Endothelial cell of umbilical vein (primary cell): ENCODE data around the gene MPDU1. TPM values are rescaled to one million over a fixed set of nuclear protein-coding genes. Genes with fewer than 3 reads are reported as not detected.

Experiments
- BruUV-seq: library from RNA; stranded (reverse); fragments of 400-500 nt; replicated peaks from 2 replicates; lab custom pipeline; 2021; lab: Mats Ljungman, UMichigan
- CTCF ChIA-PET: fragments of 300-600, 350-600 bp; sonication (Branson Sonifier 250); formaldehyde crosslinking; loops from one replicate; lab custom pipeline; 2021; ENCODE audit warnings: antibody characterized with exemption, inconsistent platforms; lab: Charles Lee
- POLR2A ChIA-PET: fragments of 300-600, 350-600 bp; sonication (Branson Sonifier 250); formaldehyde crosslinking; loops from one replicate; lab custom pipeline; 2021; ENCODE audit warnings: antibody characterized with exemption, inconsistent platforms; lab: Charles Lee
- DNase-seq: peaks from one replicate; pipeline ENCODE4 v3.0.0-alpha.2; 2011; ENCODE audit warnings: low read depth, low spot score
- FAIRE-seq: peaks from 2 replicates; lab custom pipeline; 2011; peaks lifted over from hg19 to GRCh38; lab: Jason Lieb, UNC
- H2AFZ ChIP-seq: 2 replicates; pipeline ENCODE4 v1.6.0; 2012; ENCODE audit warnings: low read depth, low read length, control low read depth, inconsistent platforms
- H3K27ac ChIP-seq: 2 replicates; pipeline ENCODE4 v1.5.1; 2011; ENCODE audit warnings: low read depth, mild to moderate bottlenecking, control low read depth, low read length, moderate library complexity; ENCODE audit not compliant: insufficient read depth
- H3K27me3 ChIP-seq, 2 experiments: 2 replicates each; pipeline versions ENCODE4 v1.6.0 to v1.6.1; 2011; ENCODE audit warnings: low read length in 2 of 2, mixed read lengths in 1 of 2; ENCODE audit not compliant: control insufficient read depth in 2 of 2, insufficient read depth in 2 of 2
- H3K36me3 ChIP-seq, 2 experiments: 2 replicates in 1 of 2; 3 replicates in 1 of 2; pipeline ENCODE4 v1.5.1; 2011; ENCODE audit warnings: low read length in 2 of 2, mild to moderate bottlenecking in 1 of 2, moderate library complexity in 1 of 2; ENCODE audit not compliant: control insufficient read depth in 2 of 2, insufficient read depth in 2 of 2; ENCODE audit errors: extremely low read depth in 1 of 2
- H3K4me1 ChIP-seq: 3 replicates; pipeline ENCODE4 v1.5.1; 2011; ENCODE audit warnings: mild to moderate bottlenecking, low read length; ENCODE audit not compliant: control insufficient read depth, insufficient read depth; ENCODE audit errors: extremely low read depth
- H3K4me2 ChIP-seq: 2 replicates; pipeline ENCODE4 v1.6.1; 2011; ENCODE audit warnings: low read length, control low read depth, mixed read lengths; ENCODE audit not compliant: insufficient read depth
- H3K4me3 ChIP-seq, 3 experiments: fragments of 200-600 bp in 1 of 3; sonication (generic), shearing (Covaris generic) in 1 of 3; replicated peaks in 1 of 3; 2 replicates each; pipeline ENCODE4 v1.5.1; 2011 to 2016; ENCODE audit warnings: control low read depth in 3 of 3, low read length in 3 of 3, mild to moderate bottlenecking in 2 of 3, inconsistent platforms in 1 of 3, low read depth in 1 of 3, moderate library complexity in 1 of 3; ENCODE audit not compliant: insufficient read depth in 1 of 3
- H3K79me2 ChIP-seq: 2 replicates; pipeline ENCODE4 v1.6.0; 2012; ENCODE audit warnings: low read length, inconsistent platforms; ENCODE audit not compliant: control insufficient read depth, insufficient read depth
- H3K9ac ChIP-seq: replicated peaks from 2 replicates; pipeline ENCODE3; 2011; ENCODE audit warnings: low read length, control low read depth; ENCODE audit not compliant: insufficient read depth; ENCODE audit errors: extremely low read depth
- H3K9me1 ChIP-seq: replicated peaks from 3 replicates; pipeline ENCODE4 v1.6.0; 2011; ENCODE audit warnings: mild to moderate bottlenecking, low read length; ENCODE audit not compliant: control insufficient read depth, insufficient read depth; ENCODE audit errors: extremely low read depth
- H3K9me3 ChIP-seq: replicated peaks from 2 replicates; pipeline ENCODE4 v1.5.1; 2012; ENCODE audit warnings: low read length, inconsistent platforms; ENCODE audit not compliant: control insufficient read depth, insufficient read depth
- H4K20me1 ChIP-seq: replicated peaks from 2 replicates; pipeline ENCODE3; 2011; ENCODE audit warnings: mild to moderate bottlenecking, low read length; ENCODE audit not compliant: control insufficient read depth, insufficient read depth; ENCODE audit errors: extremely low read depth
- CTCF ChIP-seq, 2 donors: IDR thresholded peaks; 1 replicate in 1 of 2; 2 replicates in 1 of 2; pipeline ENCODE4 v1.5.1; 2011; ENCODE audit warnings: low read length in 2 of 2, mild to moderate bottlenecking in 2 of 2, moderate library complexity in 2 of 2, control low read depth in 1 of 2, inconsistent platforms in 1 of 2, low read depth in 1 of 2; ENCODE audit not compliant: insufficient read depth in 1 of 2; ENCODE audit errors: extremely low read depth in 1 of 2
- EZH2 ChIP-seq: IDR thresholded peaks from 2 replicates; pipeline ENCODE4 v1.6.1; 2012; ENCODE audit warnings: borderline replicate concordance, low read depth, mild to moderate bottlenecking, moderate library complexity, low read length, inconsistent platforms; ENCODE audit not compliant: severe bottlenecking
- GATA2 ChIP-seq: IDR thresholded peaks from 2 replicates; pipeline ENCODE4 v1.7.0; 2011; ENCODE audit warnings: low read depth, mild to moderate bottlenecking, moderate library complexity, mixed read lengths, low read length; ENCODE audit not compliant: insufficient read length, insufficient read depth
- JUN ChIP-seq: IDR thresholded peaks from 2 replicates; pipeline ENCODE4 v1.6.1; 2011; ENCODE audit warnings: borderline replicate concordance, low read depth; ENCODE audit not compliant: insufficient read length, insufficient read depth
- MYC ChIP-seq: IDR thresholded peaks from one replicate; pipeline ENCODE4 v1.6.1; 2011; ENCODE audit warnings: mild to moderate bottlenecking, low read depth, low read length
- POLR2A ChIP-seq: IDR thresholded peaks from 2 replicates; pipeline ENCODE4 v1.6.1; 2012; ENCODE audit warnings: low read depth, mild to moderate bottlenecking, control low read depth, low read length
- POLR2AphosphoS5 ChIP-seq: IDR thresholded peaks from 2 replicates; pipeline ENCODE4 v1.6.1; 2012; ENCODE audit warnings: low read depth, mild to moderate bottlenecking, control low read depth, low read length, moderate library complexity; ENCODE audit not compliant: insufficient read depth
- dilution Hi-C: fragments of 300-500 bp; cut with MboI; formaldehyde crosslinking; loops from one replicate; pipeline ENCODE4 v1.15.0; 2019; ENCODE audit warnings: low sequenced_read_pairs; ENCODE audit not compliant: extremely low pct_ligation_motif_present
- intact Hi-C: fragments of 100-400 bp; cut with micrococcal nuclease; formaldehyde crosslinking; loops from one replicate; pipeline ENCODE4 v1.10.0; 2022
- polyA plus RNA-seq, 4 experiments: library from polyadenylated mRNA; depleted of rRNA in 3 of 4; stranded (reverse) in 3 of 4; unstranded in 1 of 4; fragments of >200 nt; gene quantifications; 2 replicates each; pipeline versions ENCODE4 v1.2.1 to v1.2.3, GENCODE V29; 2011 to 2012; ENCODE audit warnings: missing spikeins in 1 of 4
- total RNA-seq: library from RNA; stranded (reverse); gene quantifications from 2 replicates; pipeline ENCODE4 v1.2.3, GENCODE V29; 2021
- TF ChIP-seq, protein P1 (sequence below): IDR thresholded peaks from 2 replicates; pipeline ENCODE4 v1.6.1; 2011; ENCODE audit not compliant: insufficient read depth, insufficient read length

The MPDU1 gene
- total and polyA plus RNA-seq, 2 donors (not counting 3 experiments of a cell fraction or from before 2014, with no cell fraction given) = 78.0 to 368 TPM

GRCh38 chr17:7575481-7575883 lies 8.2 kb upstream of the MPDU1 start:
- ChIA-PET CTCF (interaction anchor here (1.0 to 6.2 kb wide), 3 partner anchors 12 to 15 kb away, joined by 3 to 40 read pairs (median 3); partner anchors contain the start of gene SOX15), POLR2A (interaction anchor here (1.0 kb wide), 1 partner anchor 12 kb away, joined by 3 read pairs; no protein-coding TSS in a partner anchor)
- FAIRE-seq = peak; percentile 73
- Histone ChIP-seq H3K9me3 (no peaks in the 10 kb centered on the region), H3K4me3 (peak overlapping the region in 1 of 3 experiments; percentile 86), H3K9ac (peak overlapping the region; percentile 98), H3K4me2 (peak overlapping the region; percentile 92), H3K4me1 (peaks cover 61% of the 10 kb centered on the region), H4K20me1 (peaks cover 9% of the 10 kb centered on the region), H3K27me3 (no peaks in the 10 kb centered on the region), H3K9me1 (no peaks in the 10 kb centered on the region), H3K36me3 (peaks cover 34 to 52% of the 10 kb centered on the region in 2 experiments), H3K27ac (no peak overlapping the region), H2AFZ (no peak overlapping the region), H3K79me2 (peaks cover 54% of the 10 kb centered on the region)
- BruUV-seq = no TSS peak
- TF ChIP-seq JUN (no peak), POLR2A (no peak), EZH2 (no peak), POLR2AphosphoS5 (no peak), CTCF (IDR thresholded peaks at IDR 0.05; ENCODE audit: extremely low read depth in 1 of 2, insufficient read depth in 1 of 2, low read depth in 1 of 2, low read length in 2 of 2) (no peak), MYC (no peak), GATA2 (no peak)
- TF ChIP-seq, protein P1, sequence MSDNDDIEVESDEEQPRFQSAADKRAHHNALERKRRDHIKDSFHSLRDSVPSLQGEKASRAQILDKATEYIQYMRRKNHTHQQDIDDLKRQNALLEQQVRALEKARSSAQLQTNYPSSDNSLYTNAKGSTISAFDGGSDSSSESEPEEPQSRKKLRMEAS = no peak
- dilution Hi-C loops (no loop called here), intact Hi-C loops (no loop called here)
- DNase-seq = no peak
